SH-SY5Y (cell line): ENCODE results near the gene PAX5.

Experiments
- GATA2 ChIP-seq: IDR thresholded peaks from 2 replicates; pipeline ENCODE4 v1.6.1; 2011; ENCODE audit warnings: mild to moderate bottlenecking, low read depth, low read length
- GATA3 ChIP-seq: IDR thresholded peaks from 2 replicates; pipeline ENCODE4 v1.6.1; 2011; ENCODE audit warnings: low read depth, mild to moderate bottlenecking, low read length, moderate library complexity

- no peak for TF ChIP-seq GATA2
- TF ChIP-seq GATA3: no peak
Measured at GRCh38 chr9:36959681-36960574, 74.1 kb downstream of the PAX5 start.
